ENCODE data around the gene KCND3. TPM values are rescaled to one million over a fixed set of nuclear protein-coding genes. Genes with fewer than 3 reads are reported as not detected.

The KCND3 gene
- polyA plus RNA-seq, 1 donor from 2014 or later = 7.8 TPM

DNA sequence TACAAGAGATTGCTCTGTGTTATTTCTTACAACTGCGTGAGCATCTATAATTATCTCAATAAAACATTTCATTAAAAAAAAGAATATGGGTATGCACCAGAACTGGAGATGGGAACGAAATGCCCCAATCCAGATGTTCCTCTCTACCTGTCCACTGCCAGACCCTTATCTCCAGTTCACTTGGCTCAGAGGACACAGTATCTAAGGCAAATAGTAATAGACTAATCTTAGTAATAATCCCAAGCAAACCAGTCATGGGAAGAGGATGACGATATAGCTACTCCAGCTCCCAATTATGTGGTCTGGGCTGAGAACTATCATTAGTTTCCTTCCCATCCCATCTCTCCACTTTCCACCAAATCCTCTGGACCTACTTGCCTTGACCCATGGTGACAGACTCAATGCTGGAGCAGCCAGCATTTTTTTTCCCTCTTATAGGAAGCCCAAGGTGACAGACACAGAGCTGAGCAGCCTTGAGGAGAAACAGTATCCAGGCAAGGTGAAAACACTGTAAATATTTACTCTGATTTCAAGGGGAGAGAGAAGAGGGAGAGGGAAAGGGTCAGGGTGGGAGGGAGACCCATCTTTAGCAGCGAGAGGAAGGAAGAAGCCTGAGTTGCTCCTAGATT, 205.1 kb downstream of the KCND3 start:
- H3K27ac ChIP-seq (ENCODE audit: low read length) = no peak overlapping the region
- H3K4me2 ChIP-seq (ENCODE audit: low read length) = no peak overlapping the region
- H4K20me1 ChIP-seq (ENCODE audit: insufficient read depth) = no peaks in the 10 kb centered on the region
- H3F3A ChIP-seq (ENCODE audit: insufficient read depth, low read length, poor library complexity, severe bottlenecking) = no peaks in the 10 kb centered on the region
- H3K9ac ChIP-seq (ENCODE audit: low read length) = no peak overlapping the region
- H2AFZ ChIP-seq (ENCODE audit: low read depth, low read length) = no peak overlapping the region
- no peak overlapping the region for H3K4me3 ChIP-seq (ENCODE audit: low read length)
- TF ChIP-seq TAF1 (IDR thresholded peaks at IDR 0.05; ENCODE audit: low read depth) (no peak), EZH2 (IDR thresholded peaks at IDR 0.05; ENCODE audit: borderline replicate concordance, insufficient read depth, low read length, poor library complexity, severe bottlenecking) (no peak), MXI1 (conservative IDR thresholded peaks at IDR 0.05; ENCODE audit: poor library complexity, severe bottlenecking) (no peak), RAD21 (conservative IDR thresholded peaks at IDR 0.05) (no peak), EP300 (conservative IDR thresholded peaks at IDR 0.05; ENCODE audit: poor library complexity, severe bottlenecking) (no peak)
- no peaks in the 10 kb centered on the region for H3K36me3 ChIP-seq (ENCODE audit: insufficient read depth, low read length)
- H3K27me3 ChIP-seq (ENCODE audit: insufficient read depth, low read depth, low read length) = no peaks in the 10 kb centered on the region
- H3K9me2 ChIP-seq (ENCODE audit: insufficient read depth, low read length) = no peaks in the 10 kb centered on the region
- no peaks in the 10 kb centered on the region for H3K9me3 ChIP-seq (ENCODE audit: low read length)
- no peaks in the 10 kb centered on the region for H3K79me2 ChIP-seq (replicated peaks; ENCODE audit: insufficient read depth, low read length)

- H2AFZ ChIP-seq (ENCODE audit: low read depth, low read length) = no peak overlapping the region
- H4K20me1 ChIP-seq (ENCODE audit: insufficient read depth) = no peaks in the 10 kb centered on the region
- H3F3A ChIP-seq (ENCODE audit: insufficient read depth, low read length, poor library complexity, severe bottlenecking) = no peaks in the 10 kb centered on the region
- H3K4me2 ChIP-seq (ENCODE audit: low read length) = no peak overlapping the region
- H3K9me3 ChIP-seq (ENCODE audit: low read length) = no peaks in the 10 kb centered on the region
- no peaks in the 10 kb centered on the region for H3K79me2 ChIP-seq (replicated peaks; ENCODE audit: insufficient read depth, low read length)
- H3K36me3 ChIP-seq (ENCODE audit: insufficient read depth, low read length) = no peaks in the 10 kb centered on the region
- H3K27me3 ChIP-seq (ENCODE audit: insufficient read depth, low read depth, low read length) = no peaks in the 10 kb centered on the region
- no peak for TF ChIP-seq EP300 (conservative IDR thresholded peaks at IDR 0.05; ENCODE audit: poor library complexity, severe bottlenecking)
- no peak for TF ChIP-seq SMC3 (conservative IDR thresholded peaks at IDR 0.05; ENCODE audit: poor library complexity)
- TF ChIP-seq TAF1 (IDR thresholded peaks at IDR 0.05; ENCODE audit: low read depth) = no peak
- TF ChIP-seq MXI1 (conservative IDR thresholded peaks at IDR 0.05; ENCODE audit: poor library complexity, severe bottlenecking) = no peak
- no peak for TF ChIP-seq CTCF (IDR thresholded peaks at IDR 0.05; ENCODE audit: poor library complexity, severe bottlenecking)
- no peak for TF ChIP-seq POLR2AphosphoS5 (IDR thresholded peaks at IDR 0.05)
- TF ChIP-seq REST (IDR thresholded peaks at IDR 0.05; ENCODE audit: borderline replicate concordance) = no peak
- H3K27ac ChIP-seq (ENCODE audit: low read length) = no peak overlapping the region
- no peak overlapping the region for H3K4me3 ChIP-seq (ENCODE audit: low read length)
- no peak overlapping the region for H3K9ac ChIP-seq (ENCODE audit: low read length)
- H3K9me2 ChIP-seq (ENCODE audit: insufficient read depth, low read length) = no peaks in the 10 kb centered on the region
Measured at GRCh38 chr1:111779546-111779945, 209.9 kb downstream of the KCND3 start.
